ENCODE data around the gene PRKAA1.

PRKAA1 gene

GRCh38 chr5:40776658-40776977, 21.6 kb downstream of the PRKAA1 start:
- DNase-seq (no peak), ATAC-seq (ENCODE audit: insufficient read depth, low read depth) (no peak)
- no peaks in the 10 kb centered on the region for H3K4me1 ChIP-seq (ENCODE audit: insufficient read depth, low read length)
- H3K27me3 ChIP-seq (ENCODE audit: insufficient read depth, low read length, poor library complexity), result no peaks in the 10 kb centered on the region
- H3K36me3 ChIP-seq (ENCODE audit: insufficient read depth, low read length), result peaks cover 49% of the 10 kb centered on the region
- no peak overlapping the region for H3K4me3 ChIP-seq (ENCODE audit: low read depth in 1 of 2, low read length in 2 of 2)
- H2AFZ ChIP-seq (ENCODE audit: low read depth, low read length), result no peak overlapping the region
- 0 out of 2 replicates have a peak overlapping the region, but pooled peaks have one; percentile 20 for H3K27ac ChIP-seq (ENCODE audit: low read length)
- TF ChIP-seq EZH2 (IDR thresholded peaks at IDR 0.05; ENCODE audit: borderline replicate concordance, low read depth, low read length, severe bottlenecking), result no peak
- TF ChIP-seq CTCF (IDR thresholded peaks at IDR 0.05; ENCODE audit: borderline replicate concordance, extremely low read depth, low read length, poor library complexity, severe bottlenecking), result no peak
- H3K9ac ChIP-seq (ENCODE audit: low read depth, low read length), result no peak overlapping the region
- H3K79me2 ChIP-seq (ENCODE audit: insufficient read depth, low read length), result peaks cover 45% of the 10 kb centered on the region
- H4K20me1 ChIP-seq (ENCODE audit: insufficient read depth, low read length), result peaks cover 16% of the 10 kb centered on the region
- H3K9me3 ChIP-seq (ENCODE audit: insufficient read depth, low read length, severe bottlenecking), result no peaks in the 10 kb centered on the region
- no peak overlapping the region for H3K4me2 ChIP-seq (ENCODE audit: insufficient read depth, low read length)

GRCh38 chr5:40775846-40776657, 22.1 kb downstream of the PRKAA1 start:
- Histone ChIP-seq H2AFZ (ENCODE audit: low read depth, low read length) (no peak overlapping the region), H3K27me3 (ENCODE audit: insufficient read depth, low read length, poor library complexity) (no peaks in the 10 kb centered on the region), H3K9me3 (ENCODE audit: insufficient read depth, low read length, severe bottlenecking) (no peaks in the 10 kb centered on the region), H3K4me2 (ENCODE audit: insufficient read depth, low read length) (no peak overlapping the region), H3K9ac (ENCODE audit: low read depth, low read length) (no peak overlapping the region), H3K4me3 (ENCODE audit: low read depth in 1 of 2, low read length in 2 of 2) (no peak overlapping the region), H3K36me3 (ENCODE audit: insufficient read depth, low read length) (peaks cover 54% of the 10 kb centered on the region), H4K20me1 (ENCODE audit: insufficient read depth, low read length) (peaks cover 12% of the 10 kb centered on the region), H3K79me2 (ENCODE audit: insufficient read depth, low read length) (peaks cover 39% of the 10 kb centered on the region), H3K4me1 (ENCODE audit: insufficient read depth, low read length) (no peaks in the 10 kb centered on the region), H3K27ac (ENCODE audit: low read length) (no peak overlapping the region)
- no peak for DNase-seq
- TF ChIP-seq CTCF (IDR thresholded peaks at IDR 0.05; ENCODE audit: borderline replicate concordance, extremely low read depth, low read length, poor library complexity, severe bottlenecking), result no peak
- no peak for TF ChIP-seq EZH2 (IDR thresholded peaks at IDR 0.05; ENCODE audit: borderline replicate concordance, low read depth, low read length, severe bottlenecking)
- no peak for ATAC-seq (ENCODE audit: insufficient read depth, low read depth)

- no peak overlapping the region for H3K27ac ChIP-seq (ENCODE audit: low read length)
- H3K4me2 ChIP-seq (ENCODE audit: insufficient read depth, low read length), result no peak overlapping the region
- TF ChIP-seq EZH2 (IDR thresholded peaks at IDR 0.05; ENCODE audit: borderline replicate concordance, low read depth, low read length, severe bottlenecking) (no peak), CTCF (IDR thresholded peaks at IDR 0.05; ENCODE audit: borderline replicate concordance, extremely low read depth, low read length, poor library complexity, severe bottlenecking) (no peak)
- DNase-seq (no peak), ATAC-seq (ENCODE audit: insufficient read depth, low read depth) (no peak)
- H3K36me3 ChIP-seq (ENCODE audit: insufficient read depth, low read length), result peaks cover 56% of the 10 kb centered on the region
- H4K20me1 ChIP-seq (ENCODE audit: insufficient read depth, low read length), result peaks cover 4% of the 10 kb centered on the region; the same call in 1 of the 2 replicates
- no peaks in the 10 kb centered on the region for H3K9me3 ChIP-seq (ENCODE audit: insufficient read depth, low read length, severe bottlenecking)
- H3K79me2 ChIP-seq (ENCODE audit: insufficient read depth, low read length), result peaks cover 31% of the 10 kb centered on the region
- no peaks in the 10 kb centered on the region for H3K4me1 ChIP-seq (ENCODE audit: insufficient read depth, low read length)
- H3K4me3 ChIP-seq (ENCODE audit: low read depth in 1 of 2, low read length in 2 of 2), result no peak overlapping the region
- no peak overlapping the region for H3K9ac ChIP-seq (ENCODE audit: low read depth, low read length)
- no peak overlapping the region for H2AFZ ChIP-seq (ENCODE audit: low read depth, low read length)
- H3K27me3 ChIP-seq (ENCODE audit: insufficient read depth, low read length, poor library complexity), result no peaks in the 10 kb centered on the region
Observed at GRCh38 chr5:40775085-40775845, 22.9 kb downstream of the PRKAA1 start.
